Measurements from ENCODE around the gene PCBP3.
"Not testable (repeated sequence)": the region's sequence is repeated elsewhere in the genome, so short reads cannot be mapped to it uniquely, and the experiment has no call there.

PCBP3 gene

DNA sequence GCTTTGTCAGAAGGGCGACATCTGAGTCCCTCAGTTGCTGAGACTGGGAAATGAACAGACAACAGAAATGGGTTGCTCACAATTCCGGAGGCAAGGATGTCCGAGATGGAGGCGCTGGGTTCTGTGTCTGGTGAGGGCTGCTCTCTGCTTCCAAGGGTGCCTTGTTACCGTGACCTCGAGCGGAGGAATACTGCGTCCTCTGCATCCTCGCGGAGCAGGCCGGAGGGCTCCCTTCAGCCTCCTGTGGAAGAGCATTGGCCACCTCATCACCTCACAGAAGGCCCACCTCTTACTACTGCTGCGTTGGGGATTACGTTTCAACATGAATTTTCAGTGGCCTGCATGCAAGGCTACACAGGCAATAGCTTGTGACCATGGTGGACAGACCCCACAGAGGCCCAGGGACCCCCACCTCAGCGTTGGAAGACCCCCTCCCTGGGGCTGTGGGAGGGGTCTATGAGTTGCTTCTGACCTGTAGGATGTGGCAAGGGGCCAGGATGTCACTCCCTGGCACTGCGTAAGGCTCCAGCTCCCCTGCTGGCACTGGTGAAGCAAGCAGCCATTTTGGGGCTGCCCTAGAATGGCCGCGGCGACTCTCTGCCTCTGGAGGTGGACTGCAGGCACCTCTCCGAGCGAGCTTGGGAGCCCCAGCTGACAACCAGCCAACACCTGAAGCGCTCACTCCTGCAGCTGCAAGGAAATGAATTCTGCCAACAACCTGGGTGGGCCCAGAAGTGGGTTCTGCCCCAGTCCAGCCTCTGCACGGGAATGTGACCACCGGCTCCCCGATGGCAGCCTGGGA, 301.7 kb downstream of the PCBP3 start:
- no peak for DNase-seq (ENCODE audit: low spot score)

DNA sequence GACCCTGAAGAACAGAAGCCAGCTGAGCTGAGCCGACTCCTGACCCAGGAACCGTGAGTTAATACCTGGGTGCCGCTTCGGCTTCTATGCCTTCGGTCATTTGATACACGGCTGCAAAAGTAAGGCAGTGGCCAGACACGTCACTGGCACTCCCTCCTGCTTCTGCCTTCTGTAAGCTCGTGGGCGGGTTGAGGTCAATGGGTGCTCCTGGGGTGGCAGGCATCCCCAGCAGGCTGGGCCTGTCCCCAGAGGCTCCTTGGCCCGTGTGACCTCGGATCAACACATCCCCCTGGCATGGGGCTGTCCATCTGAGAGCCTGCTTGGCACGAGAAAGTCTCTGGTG, 302.3 kb downstream of the PCBP3 start:
- no peak for DNase-seq (ENCODE audit: low spot score)

DNA sequence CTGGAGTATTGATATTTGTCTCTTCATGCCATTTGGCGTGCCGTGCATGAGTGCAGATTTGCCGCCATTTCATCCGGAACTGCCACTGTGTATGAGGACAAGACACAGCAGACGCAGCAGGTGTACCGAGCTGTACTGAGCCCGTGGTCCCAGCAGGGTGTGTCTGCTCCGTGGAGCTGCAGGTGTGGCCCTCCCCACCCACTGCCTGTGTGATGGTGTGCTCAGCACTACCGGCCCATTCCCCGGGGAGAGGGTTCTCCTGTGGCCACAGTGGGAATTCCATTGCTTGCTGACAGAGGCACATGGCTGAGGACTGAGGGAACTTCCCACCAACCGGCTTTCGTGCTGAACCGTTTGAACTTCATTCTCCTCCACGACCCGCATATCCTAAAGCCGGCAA, 303.8 kb downstream of the PCBP3 start:
- no peak for DNase-seq (ENCODE audit: low spot score)

DNA sequence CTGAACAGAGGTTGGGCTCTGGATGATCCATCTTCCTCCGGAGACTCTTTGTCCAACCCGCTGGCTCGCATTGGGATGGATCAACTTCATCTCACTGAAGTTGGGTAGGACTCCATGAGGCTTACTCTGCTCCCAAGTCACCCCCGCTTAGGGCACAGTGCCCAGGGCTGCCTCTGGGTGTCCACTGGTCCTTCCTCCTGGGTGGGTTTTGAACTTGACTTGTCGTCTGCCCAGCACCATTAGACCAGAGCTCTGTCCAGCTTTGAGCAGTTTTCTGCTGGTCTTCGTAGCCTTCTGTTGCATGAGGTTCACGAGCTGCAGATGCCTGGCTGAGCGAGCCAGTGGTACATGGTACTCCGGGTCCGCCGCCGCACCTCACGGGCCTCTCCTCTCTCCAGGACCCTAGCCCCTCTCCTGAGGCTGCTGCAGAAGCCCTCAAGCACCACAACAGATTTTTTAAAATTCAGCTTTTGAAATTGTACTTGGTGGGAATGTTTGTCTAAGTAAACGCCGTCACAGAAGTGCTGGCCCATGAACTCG, 304.3 kb downstream of the PCBP3 start:
- no peak for DNase-seq (ENCODE audit: low spot score)

DNA sequence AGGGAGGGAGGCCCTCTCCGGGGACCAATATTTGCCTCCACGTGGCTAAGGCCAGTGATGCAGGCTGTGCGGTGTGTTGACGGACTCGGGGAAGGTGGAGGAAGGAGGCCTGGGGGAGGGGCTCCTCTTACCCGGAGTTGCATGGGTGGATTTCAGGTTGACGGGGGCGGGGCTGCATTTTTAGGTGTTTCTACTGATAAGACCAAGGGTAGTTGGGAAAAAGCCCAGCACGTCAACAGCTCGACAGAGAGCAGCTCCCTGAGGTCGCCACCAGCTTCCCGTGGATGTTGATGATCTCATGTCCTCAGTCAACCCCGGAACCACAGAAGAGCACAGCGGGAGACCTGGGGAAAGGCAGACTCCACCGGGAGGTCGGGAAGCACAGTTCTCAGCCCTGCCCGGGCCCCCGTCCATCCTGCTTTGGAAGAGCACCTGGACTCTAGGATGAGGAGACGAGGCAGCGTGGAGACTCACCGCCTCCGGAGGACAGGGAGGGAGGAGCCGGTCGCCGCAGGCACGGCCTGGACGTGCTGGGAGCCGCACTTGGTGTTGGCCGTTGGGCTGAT, 305.1 kb downstream of the PCBP3 start:
- no peak for DNase-seq (ENCODE audit: low spot score)

DNA sequence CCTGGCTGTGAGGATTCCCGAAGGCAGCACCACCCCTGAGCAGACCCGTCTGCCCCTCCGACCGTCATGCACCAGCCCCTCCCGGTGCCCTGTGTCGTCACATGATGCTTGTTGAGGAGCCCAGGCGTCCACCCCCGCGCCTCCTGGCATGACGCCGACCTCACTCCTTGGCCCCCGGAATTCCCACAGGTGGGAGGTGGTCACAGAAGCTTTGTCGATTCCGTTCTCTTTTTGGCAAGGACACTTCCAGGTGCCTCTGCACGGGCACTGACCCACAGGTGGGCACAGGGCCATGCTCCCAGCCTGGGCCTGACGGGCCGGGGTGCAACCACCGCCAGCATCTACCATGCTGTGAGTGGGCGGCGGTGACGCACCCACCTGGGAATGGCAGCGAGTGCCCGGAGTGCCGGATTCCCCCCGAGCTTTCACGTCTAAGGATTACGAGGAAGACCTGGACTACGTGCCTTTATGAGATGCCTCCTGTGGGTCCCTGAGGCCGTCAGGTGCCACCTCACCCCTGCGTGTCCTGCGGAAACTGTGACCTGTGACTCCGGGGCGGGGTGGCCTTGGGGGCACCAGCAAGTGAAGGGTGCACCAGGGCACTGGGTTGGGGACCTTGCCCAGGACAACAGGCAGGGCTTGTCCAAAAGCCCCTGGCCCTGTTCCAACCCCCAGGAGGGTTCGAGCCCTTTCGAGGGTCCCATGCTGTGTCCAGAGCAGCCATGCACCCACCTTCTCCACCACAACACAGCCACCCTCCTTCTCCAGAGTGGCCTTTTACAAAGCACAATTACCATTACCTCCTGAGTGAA, 306.6 kb downstream of the PCBP3 start:
- DNase-seq (ENCODE audit: low spot score) = no peak

DNA sequence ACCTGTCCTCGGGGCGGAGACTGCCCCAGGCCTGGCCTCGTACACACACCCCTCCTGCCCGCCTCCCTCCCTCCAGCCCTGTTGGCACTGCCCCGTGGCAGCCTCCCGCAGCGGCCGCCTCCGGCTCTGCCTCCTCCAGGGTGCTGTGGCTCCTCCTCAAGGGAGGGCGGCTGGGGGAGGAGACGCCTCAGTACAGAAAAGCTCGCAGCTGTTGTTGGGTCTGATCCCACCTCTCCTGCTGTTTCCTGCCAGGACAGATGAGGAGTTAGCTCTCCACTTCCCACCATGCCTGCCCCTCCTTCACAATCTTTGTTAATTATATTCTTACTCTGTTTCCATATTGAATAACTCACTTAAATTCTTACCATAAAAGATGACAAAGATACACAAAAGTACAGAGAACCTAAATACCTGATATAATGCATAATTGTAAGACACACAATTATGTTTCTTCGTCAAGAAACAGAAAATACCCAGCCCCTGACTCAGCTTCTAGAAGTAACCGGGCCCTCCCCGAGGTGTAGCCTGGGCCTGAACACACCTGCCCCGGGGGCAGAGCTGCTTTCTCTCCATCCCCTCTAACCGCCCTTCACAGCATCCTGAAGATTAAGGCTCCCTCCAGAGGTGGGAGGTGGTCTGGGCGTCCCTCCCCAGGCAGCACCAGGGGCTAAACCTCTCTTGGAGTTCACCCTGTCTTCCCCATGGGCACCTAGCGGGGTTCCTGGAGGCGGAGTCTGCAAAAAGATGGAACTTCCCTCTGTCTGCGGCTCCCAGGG, 307.4 kb downstream of the PCBP3 start:
- DNase-seq (ENCODE audit: low spot score) = no peak

DNA sequence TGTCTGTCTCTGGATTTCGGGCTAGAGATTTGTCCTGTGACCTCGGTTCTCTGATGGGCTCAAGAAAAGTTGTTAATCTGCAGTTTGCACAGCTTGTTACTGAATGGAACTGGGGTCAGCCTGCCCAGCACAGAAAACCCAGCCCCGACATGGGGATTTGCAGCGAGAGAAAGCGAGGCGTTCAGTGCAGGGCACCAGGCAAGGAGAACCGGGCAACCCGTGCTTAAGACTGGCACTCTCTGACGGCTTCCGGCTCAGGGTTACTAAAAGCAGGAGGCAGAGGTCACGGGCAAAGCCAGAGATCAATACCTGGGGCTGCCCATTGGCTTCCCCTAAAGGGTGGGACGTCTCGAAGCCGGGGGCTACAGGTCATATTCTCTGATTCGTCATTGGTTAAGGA, 308.2 kb downstream of the PCBP3 start:
- no peak for DNase-seq (ENCODE audit: low spot score)

DNA sequence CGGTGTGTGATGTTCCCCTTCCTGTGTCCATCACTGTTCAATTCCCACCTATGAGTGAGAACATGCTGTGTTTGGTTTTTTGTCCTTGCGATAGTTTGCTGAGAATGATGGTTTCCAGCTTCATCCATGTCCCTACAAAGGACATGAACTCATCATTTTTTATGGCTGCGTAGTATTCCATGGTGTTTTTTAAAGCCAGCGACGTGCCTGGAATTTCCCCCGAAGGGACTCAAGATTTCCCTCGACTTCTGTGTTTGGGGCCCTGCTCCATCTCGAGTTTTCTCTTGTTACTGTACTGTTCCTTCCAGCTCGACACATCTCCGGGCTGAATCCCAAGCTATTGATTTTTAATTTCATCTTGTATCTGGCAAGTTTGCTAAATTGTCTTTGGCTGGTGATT, 309.0 kb downstream of the PCBP3 start:
- not testable (repeated sequence) for DNase-seq (ENCODE audit: low spot score)

DNA sequence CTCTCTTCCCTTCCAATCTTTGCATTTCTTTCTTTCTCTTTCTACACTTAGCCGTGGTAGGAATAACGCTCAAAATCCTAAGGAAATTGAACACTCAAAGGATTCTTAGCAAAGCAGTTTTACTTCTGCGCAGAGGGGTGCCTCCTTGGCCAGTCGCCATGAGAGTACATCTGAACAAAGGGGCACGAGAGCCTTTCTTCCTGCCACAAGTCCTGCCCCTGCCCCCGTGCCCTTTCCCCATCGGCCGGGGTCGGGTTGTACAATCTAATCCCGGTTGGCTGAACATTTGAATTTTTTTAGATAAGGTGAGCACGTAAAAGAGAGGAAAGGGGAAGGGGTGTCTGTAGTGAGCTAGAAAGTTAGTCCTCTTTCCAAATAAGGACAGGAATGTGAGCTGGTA, 309.4 kb downstream of the PCBP3 start:
- no peak for DNase-seq (ENCODE audit: low spot score)

DNA sequence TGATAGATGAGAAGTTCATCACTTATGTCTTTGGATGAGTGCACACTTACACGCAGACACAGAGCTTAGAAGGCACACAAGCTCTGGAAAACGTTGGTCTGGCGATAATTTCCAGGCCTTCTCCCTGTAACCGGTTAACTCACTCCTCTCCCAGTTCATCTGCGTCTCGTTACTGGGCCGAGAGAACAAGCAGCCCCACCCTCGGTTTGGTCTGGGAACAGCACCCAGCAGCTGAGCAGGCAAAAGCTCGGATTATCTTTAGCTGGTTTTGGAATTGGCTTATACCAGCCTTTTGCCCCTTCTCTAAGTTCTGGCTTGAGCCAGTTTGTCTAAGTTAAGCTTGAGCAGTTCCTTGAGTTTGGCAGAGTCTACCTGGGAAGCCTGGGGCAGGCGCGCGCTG, 310.7 kb downstream of the PCBP3 start:
- no peak for DNase-seq (ENCODE audit: low spot score)

DNA sequence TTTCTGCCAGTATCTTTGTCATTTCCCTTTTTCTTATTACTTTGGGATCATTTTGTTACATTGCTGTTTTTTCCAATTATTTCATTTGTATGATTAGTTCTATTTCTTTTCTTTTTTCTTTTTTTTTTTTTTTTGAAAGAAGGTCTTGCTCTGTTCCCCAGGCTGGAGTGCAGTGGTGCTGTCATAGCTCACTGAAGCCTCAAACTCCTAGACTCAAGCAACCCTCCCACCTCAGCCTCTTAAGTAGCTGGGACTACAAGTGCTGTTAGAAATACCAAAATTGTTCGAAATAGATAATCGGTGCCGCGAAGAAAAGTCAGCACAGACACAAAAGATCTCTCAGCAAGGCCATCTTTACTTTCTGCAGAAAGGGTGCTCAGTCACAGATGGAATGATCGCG, 311.4 kb downstream of the PCBP3 start:
- DNase-seq (ENCODE audit: low spot score) = no peak

DNA sequence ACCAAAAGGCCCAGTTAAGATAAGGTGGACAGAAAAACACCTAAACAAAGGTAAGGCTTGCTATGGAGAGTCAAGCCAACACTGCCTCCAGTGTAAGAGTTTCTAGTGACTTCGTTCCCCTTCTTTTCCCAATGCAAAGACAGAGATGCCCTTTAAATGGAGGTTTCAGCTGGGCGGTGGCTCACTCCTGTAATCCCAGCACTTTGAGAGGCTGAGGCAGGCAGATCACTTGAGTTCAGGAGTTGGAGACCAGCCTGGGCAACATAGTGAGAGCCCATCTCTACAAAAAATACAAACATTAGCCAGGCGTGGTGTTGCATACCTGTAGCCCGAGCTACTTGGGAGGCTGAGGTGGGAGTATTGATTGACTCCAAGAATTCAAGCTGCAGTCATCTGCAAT, 314.0 kb downstream of the PCBP3 start:
- DNase-seq (ENCODE audit: low spot score) = no peak

DNA sequence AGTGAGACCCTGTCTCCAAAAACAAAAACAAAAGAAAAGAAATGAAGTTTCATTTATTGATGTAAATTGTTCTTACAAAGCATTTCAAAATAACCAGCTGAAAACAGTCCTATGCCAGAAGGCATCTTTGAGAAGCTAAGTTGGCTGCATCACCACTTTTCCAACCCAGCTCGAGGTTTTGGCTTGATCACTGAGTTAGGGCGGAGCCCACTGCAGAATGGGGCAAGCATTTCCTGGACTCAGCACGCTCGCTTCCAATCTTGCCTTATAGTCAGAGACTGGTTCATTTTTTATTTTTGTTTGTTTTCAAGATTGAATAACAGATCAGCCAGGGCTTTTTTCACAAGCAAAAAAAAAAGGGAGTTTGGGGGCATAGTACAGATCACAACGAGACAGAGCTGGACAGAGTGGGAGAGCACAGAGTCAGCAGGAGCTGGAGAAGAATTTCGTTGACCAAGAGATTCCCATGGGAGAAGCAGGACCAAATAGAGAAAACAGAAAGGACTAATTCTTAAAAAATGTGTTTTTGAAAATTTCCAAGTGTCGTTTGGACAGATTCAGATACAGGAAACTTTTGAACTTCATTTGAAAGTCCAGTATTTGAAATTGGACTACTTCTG, 314.6 kb downstream of the PCBP3 start:
- no peak for DNase-seq (ENCODE audit: low spot score)

DNA sequence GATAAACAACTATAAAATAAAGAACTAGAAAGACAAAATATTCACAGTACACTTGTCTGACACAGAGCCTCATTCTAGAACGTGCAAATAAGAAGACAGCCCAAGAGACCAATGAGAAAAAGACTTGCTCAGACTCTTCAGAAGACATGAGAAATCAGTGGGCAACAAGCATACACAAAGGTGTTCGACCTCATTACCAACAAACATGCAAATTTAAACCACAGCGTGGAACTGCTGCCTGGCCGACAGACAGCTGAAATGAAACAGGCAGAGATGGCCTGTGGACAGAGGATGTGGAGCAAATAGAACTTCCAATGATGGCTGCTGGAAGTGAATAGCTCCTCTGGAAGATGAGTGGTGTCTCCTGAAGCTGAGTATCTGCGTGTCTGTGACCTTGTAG, 315.7 kb downstream of the PCBP3 start:
- no peak for DNase-seq (ENCODE audit: low spot score)

DNA sequence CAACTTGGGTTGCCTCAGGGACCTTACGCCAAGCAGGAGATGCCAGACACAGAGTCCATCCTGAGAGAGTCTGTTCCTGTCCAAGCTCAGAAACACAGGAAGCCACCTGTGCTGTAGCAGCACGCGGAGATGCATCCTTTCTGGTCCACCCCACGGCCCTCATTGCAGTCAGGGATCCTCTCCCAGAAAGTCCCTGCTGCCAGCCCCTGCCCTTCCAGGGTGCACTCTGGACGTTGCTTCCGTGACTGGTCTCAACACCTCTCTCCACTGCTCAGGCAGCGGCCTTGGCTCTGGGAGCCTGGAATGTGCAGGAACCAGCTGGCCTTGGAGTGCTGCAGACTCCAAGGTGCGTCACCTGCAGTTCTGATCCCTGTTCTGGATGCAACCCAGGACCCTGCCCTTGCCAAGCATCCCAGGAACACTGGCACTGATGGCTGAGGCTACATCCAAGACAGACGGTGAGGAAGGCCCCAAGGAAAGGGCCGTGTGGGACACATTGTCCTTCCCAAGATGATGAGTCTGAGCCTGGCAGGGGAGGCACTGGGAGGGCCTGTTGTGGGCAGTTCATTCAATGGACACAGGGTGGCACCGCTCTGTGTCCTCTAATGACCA, 316.4 kb downstream of the PCBP3 start:
- no peak for DNase-seq (ENCODE audit: low spot score)

DNA sequence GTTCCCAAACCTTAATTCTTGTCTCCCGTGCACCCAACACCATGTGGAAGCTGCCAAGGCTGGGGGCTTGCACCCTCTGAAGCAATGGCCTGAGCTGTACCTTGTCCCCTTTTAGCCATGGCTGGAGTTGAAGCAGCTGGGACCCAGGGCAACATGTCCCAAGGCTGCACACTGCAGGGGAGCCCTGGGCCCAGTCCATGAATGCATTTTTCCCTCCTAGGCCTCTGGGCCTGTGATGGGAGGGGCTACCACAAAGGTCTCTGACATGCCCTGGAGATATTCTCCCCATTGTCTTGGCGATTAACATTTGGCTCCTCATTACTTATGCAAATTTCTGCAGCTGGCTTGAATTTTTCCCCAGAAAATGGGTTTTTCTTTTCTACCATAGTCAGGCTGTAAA, 317.9 kb downstream of the PCBP3 start:
- not testable (repeated sequence) for DNase-seq (ENCODE audit: low spot score)

DNA sequence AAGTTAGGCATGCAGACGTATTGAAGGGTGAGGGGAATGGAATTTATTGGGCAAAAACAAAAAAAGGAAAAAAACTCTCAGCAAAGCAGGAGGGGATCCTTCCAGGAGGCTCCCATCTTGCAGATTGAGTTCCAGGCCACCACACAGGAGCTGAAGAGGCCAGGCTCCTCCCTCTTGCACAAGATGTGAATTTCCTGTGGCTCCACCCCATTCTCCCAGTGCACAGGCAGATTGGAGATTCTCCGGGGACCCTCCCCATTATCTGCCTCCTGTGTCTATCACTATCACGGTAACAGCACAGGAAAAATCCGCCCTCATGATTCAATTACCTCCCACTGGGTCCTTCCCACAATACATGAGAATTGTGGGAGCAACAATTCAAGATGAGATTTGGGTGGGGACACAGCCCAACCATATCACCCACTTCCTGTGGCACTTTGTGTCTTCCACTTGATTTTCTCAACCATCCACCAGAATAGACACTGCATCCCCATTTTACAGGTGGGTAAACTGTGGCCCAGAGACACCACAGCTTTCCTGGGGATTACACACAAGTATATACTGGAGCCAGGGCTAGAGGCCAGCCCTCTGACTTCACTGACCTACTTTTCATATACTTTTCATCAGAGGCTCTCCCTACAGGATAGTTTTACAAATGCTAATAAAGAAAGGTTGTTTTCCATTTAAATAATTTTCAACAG, 319.2 kb downstream of the PCBP3 start:
- no peak for DNase-seq (ENCODE audit: low spot score)

DNA sequence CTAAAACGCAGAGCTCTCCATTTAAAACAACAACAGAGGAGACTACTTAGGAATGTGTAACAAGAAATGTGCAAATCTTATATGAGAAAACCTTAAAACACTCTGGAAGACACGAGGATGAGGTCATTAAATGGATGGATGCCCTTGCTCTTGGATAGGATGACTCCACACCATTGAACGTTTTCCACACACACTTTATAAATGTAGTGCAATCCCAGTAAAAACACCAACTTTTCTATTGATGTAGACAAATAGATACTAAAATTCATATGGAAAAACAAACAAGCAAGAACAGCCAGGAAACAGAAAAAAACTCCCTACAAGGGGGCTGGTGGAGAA, 319.7 kb downstream of the PCBP3 start:
- DNase-seq (ENCODE audit: low spot score) = no peak

DNA sequence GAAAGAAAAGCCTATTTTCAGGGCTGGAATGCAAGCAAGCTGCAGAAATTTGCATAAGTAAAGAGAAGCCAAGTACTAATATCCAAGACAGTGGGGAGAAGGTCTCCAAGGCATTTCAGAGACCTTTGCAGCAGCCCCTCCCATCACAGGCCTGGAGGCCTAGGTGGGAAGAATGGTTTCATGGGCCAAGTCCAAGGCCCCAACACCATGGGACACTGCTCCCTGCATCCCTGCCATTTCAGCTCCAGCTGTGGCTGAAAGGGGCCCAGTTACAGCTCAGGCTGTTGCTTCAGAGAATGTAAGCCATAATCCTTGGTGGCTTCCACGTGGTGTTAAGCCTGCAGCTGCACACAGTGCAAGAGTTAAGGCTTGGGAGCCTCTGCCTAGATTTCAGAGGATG, 321.1 kb downstream of the PCBP3 start:
- no peak for DNase-seq (ENCODE audit: low spot score)
